HepG2 (cell line): ENCODE data around the gene SNAP29. TPM values are rescaled to one million over a fixed set of nuclear protein-coding genes. Genes with fewer than 3 reads are reported as not detected.

ENCODE experiments used
- ATAC-seq: fragments of 200-7000 bp; cut with Tn5 transposase; 3 replicates; pipeline ENCODE4 v1.9.1; 2020; ENCODE audit warnings: mild to moderate bottlenecking, moderate library complexity
- BruUV-seq: library from RNA; stranded (reverse); fragments of 400-500 nt; replicated peaks from 2 replicates; lab custom pipeline; 2021; lab: Mats Ljungman, UMichigan
- CTCF ChIA-PET: fragments of 300-600 bp; formaldehyde crosslinking; extraction: SDS; loops from one replicate; lab custom pipeline; 2021; ENCODE audit warnings: low total read pairs, inconsistent platforms, low intra/inter-chr PET ratio; lab: Yijun Ruan, JAX
- POLR2A ChIA-PET: fragments of 350-600 bp; sonication (Branson Sonifier 250); formaldehyde crosslinking; loops from one replicate; lab custom pipeline; 2020; ENCODE audit warnings: antibody characterized with exemption, inconsistent platforms; lab: Yijun Ruan, JAX
- DNase-seq: peaks from one replicate; pipeline ENCODE4 v3.0.0-alpha.2; 2015; ENCODE audit warnings: low spot score
- FAIRE-seq: peaks from 3 replicates; lab custom pipeline; 2011; peaks lifted over from hg19 to GRCh38; lab: Jason Lieb, UNC
- H2AFZ ChIP-seq: one replicate; pipeline ENCODE4 v1.6.1; 2011; ENCODE audit warnings: low read length, inconsistent platforms
- H3K27ac ChIP-seq: fragments of 300-600 bp; 3 replicates; pipeline ENCODE4 v1.8.0; 2011; ENCODE audit warnings: mixed run types, mild to moderate bottlenecking, mixed read lengths, low read length, inconsistent platforms; ENCODE audit not compliant: insufficient read depth; ENCODE audit errors: extremely low read length
- H3K27me3 ChIP-seq, 2 experiments: fragments of 200-600 bp in 1 of 2; 2 replicates in 1 of 2; 3 replicates in 1 of 2; pipeline versions ENCODE4 v1.6.0 to v1.8.0; 2011; ENCODE audit warnings: low read length in 2 of 2, mild to moderate bottlenecking in 2 of 2, moderate library complexity in 2 of 2, inconsistent platforms in 1 of 2; ENCODE audit not compliant: insufficient read depth in 2 of 2, control insufficient read depth in 1 of 2
- H3K36me3 ChIP-seq, 2 experiments: fragments of 200-600 bp in 1 of 2; replicated peaks in 1 of 2; 2 replicates in 1 of 2; 3 replicates in 1 of 2; pipeline versions ENCODE4 v1.5.1 to v1.8.0; 2011; ENCODE audit warnings: low read length in 2 of 2, inconsistent platforms in 1 of 2; ENCODE audit not compliant: insufficient read depth in 2 of 2, control insufficient read depth in 1 of 2
- H3K4me1 ChIP-seq: 2 replicates; pipeline ENCODE4 v1.5.1; 2012; ENCODE audit warnings: low read length, inconsistent platforms; ENCODE audit not compliant: insufficient read depth
- H3K4me2 ChIP-seq: 2 replicates; pipeline ENCODE4 v1.6.0; 2011; ENCODE audit warnings: low read depth, low read length, inconsistent platforms
- H3K4me3 ChIP-seq, 3 experiments: fragments of 200-600 bp in 1 of 3; sonication (generic), shearing (Covaris generic) in 1 of 3; replicated peaks in 1 of 3; 2 replicates each; pipeline ENCODE4 v1.5.1; 2011 to 2016; ENCODE audit warnings: low read length in 3 of 3, inconsistent platforms in 2 of 3, low read depth in 2 of 3, mild to moderate bottlenecking in 2 of 3, control low read depth in 1 of 3, mixed read lengths in 1 of 3; ENCODE audit not compliant: insufficient read depth in 1 of 3
- H3K79me2 ChIP-seq: one replicate; pipeline ENCODE4 v1.6.1; 2011; ENCODE audit warnings: low read length, inconsistent platforms; ENCODE audit not compliant: insufficient read depth
- H3K9ac ChIP-seq: 2 replicates; pipeline ENCODE4 v1.6.0; 2011; ENCODE audit warnings: mild to moderate bottlenecking, low read depth, low read length, inconsistent platforms; ENCODE audit not compliant: insufficient read depth
- H3K9me3 ChIP-seq: 2 replicates; pipeline ENCODE4 v1.5.1; 2012; ENCODE audit warnings: mild to moderate bottlenecking, low read length
- H4K20me1 ChIP-seq: 2 replicates; pipeline ENCODE4 v1.6.0; 2011; ENCODE audit warnings: inconsistent platforms, mild to moderate bottlenecking, low read length, moderate library complexity; ENCODE audit not compliant: insufficient read depth
- ARNT ChIP-seq: fragments of 450-650 bp; IDR thresholded peaks from 2 replicates; pipeline ENCODE4 v1.6.1; 2017
- ATRX ChIP-seq: sonication (generic); formaldehyde crosslinking; IDR thresholded peaks from 2 replicates; pipeline ENCODE4 v1.4.0; 2020; ENCODE audit warnings: missing genetic modification reagents, borderline replicate concordance
- CHD2 ChIP-seq: IDR thresholded peaks from 2 replicates; pipeline ENCODE4 v1.6.1; 2011; ENCODE audit warnings: low read depth, low read length, improper control_type of control experiment
- MBD4 ChIP-seq: IDR thresholded peaks from 2 replicates; pipeline ENCODE4 v1.6.1; 2012; ENCODE audit warnings: low read length, inconsistent platforms, borderline replicate concordance
- SALL1 ChIP-seq: sonication (generic); formaldehyde crosslinking; IDR thresholded peaks from 2 replicates; pipeline ENCODE4 v1.8.0; 2022; ENCODE audit warnings: mild to moderate bottlenecking, missing genetic modification reagents
- ZMYM3 ChIP-seq: sonication (generic); formaldehyde crosslinking; IDR thresholded peaks from 2 replicates; pipeline ENCODE4 v1.5.1; 2020; ENCODE audit warnings: mild to moderate bottlenecking, missing genetic modification reagents
- ZNF256 ChIP-seq: sonication (generic); formaldehyde crosslinking; conservative IDR thresholded peaks from 2 replicates; pipeline ENCODE4 v1.4.0; 2020; ENCODE audit warnings: missing genetic modification reagents
- ZNF558 ChIP-seq: sonication (generic); formaldehyde crosslinking; IDR thresholded peaks from 2 replicates; pipeline ENCODE4 v1.9.0; 2022; ENCODE audit warnings: mild to moderate bottlenecking, missing genetic modification reagents, borderline replicate concordance
- WGBS: methylation state at CpG from one replicate; pipeline ENCODE4 v1.1.6; 2017; ENCODE audit warnings: low lambda C conversion rate; 5-methylcytosine and 5-hydroxymethylcytosine counted together
- in situ Hi-C: cut with HindIII; loops from 2 replicates; pipeline ENCODE4 v1.10.0; 2017; ENCODE audit warnings: low pct_unique_long_range_greater_than_20kb; ENCODE audit not compliant: extremely low pct_ligation_motif_present
- intact Hi-C: fragments of 100-400 bp; cut with micrococcal nuclease; formaldehyde crosslinking; loops from one replicate; pipeline ENCODE4 v1.10.0; 2022; ENCODE audit not compliant: unreplicated experiment
- polyA plus RNA-seq, 8 experiments: library from polyadenylated mRNA; depleted of rRNA in 3 of 8; stranded (reverse) in 7 of 8; unstranded in 1 of 8; fragments of >200 nt; fragmentation: Illumina TruSeq in 4 of 8; extraction: Trizol in 4 of 8; gene quantifications; 2 replicates each; pipeline versions ENCODE4 v1.2.1 to v1.2.3, GENCODE V29; 2011 to 2016; ENCODE audit warnings: low read depth in 4 of 8, missing spikeins in 1 of 8, mixed read lengths in 1 of 8; ENCODE audit not compliant: insufficient read depth in 1 of 8
- total RNA-seq, 5 experiments: library from RNA; depleted of rRNA; stranded (reverse); fragments of >200 nt; fragmentation: Illumina TruSeq; extraction: Trizol; gene quantifications; 2 replicates each; pipeline ENCODE4 v1.2.3, GENCODE V29; 2016; ENCODE audit warnings: low read depth in 1 of 5
- TF ChIP-seq, protein P1 (sequence below): sonication (generic); formaldehyde crosslinking; IDR thresholded peaks from 2 replicates; pipeline ENCODE4 v1.8.0; 2022; ENCODE audit warnings: missing genetic modification reagents, mild to moderate bottlenecking, moderate library complexity, borderline replicate concordance
- TF ChIP-seq, protein P2 (sequence below): sonication (generic); formaldehyde crosslinking; conservative IDR thresholded peaks from 2 replicates; pipeline ENCODE4 v1.8.1; 2023; ENCODE audit warnings: missing genetic modification reagents
- TF ChIP-seq, protein P3 (sequence below): sonication (generic); formaldehyde crosslinking; IDR thresholded peaks from 2 replicates; pipeline ENCODE4 v1.5.0; 2020; ENCODE audit warnings: missing genetic modification reagents
- TF ChIP-seq, protein P4 (sequence below): sonication (generic); formaldehyde crosslinking; IDR thresholded peaks from 2 replicates; pipeline ENCODE4 v1.9.0; 2021; ENCODE audit warnings: missing genetic modification reagents, mild to moderate bottlenecking, borderline replicate concordance
- TF ChIP-seq, protein P5 (sequence below): sonication (generic); formaldehyde crosslinking; IDR thresholded peaks from 2 replicates; pipeline ENCODE4 v1.8.1; 2023; ENCODE audit warnings: mild to moderate bottlenecking, moderate library complexity, missing genetic modification reagents

The SNAP29 gene
- total and polyA plus RNA-seq, 2 of the 13 experiments (the other 11 are each of a cell fraction or from before 2014, with no cell fraction given): 12.3 to 30.7 TPM

DNA sequence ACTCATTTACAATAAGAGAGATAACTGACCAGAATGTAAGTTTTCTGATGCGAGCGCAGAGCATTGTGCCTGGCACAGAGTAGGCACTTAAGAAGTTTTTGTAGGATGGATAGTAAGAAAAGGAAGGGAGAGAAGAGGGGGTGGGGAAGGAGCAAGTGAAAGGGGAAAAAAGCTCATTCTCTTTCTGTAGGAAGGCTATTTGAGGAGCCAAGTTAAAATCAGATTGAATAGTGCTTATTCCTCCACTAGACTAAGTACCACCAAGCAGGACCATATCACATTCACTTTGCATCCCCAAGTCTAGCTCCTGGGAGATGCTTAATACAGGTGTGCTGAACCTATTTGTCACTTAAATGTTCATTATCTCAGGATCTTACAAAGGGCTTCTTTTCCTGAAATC, 44.3 kb downstream of the SNAP29 start (continued):
- TF ChIP-seq, protein P1, sequence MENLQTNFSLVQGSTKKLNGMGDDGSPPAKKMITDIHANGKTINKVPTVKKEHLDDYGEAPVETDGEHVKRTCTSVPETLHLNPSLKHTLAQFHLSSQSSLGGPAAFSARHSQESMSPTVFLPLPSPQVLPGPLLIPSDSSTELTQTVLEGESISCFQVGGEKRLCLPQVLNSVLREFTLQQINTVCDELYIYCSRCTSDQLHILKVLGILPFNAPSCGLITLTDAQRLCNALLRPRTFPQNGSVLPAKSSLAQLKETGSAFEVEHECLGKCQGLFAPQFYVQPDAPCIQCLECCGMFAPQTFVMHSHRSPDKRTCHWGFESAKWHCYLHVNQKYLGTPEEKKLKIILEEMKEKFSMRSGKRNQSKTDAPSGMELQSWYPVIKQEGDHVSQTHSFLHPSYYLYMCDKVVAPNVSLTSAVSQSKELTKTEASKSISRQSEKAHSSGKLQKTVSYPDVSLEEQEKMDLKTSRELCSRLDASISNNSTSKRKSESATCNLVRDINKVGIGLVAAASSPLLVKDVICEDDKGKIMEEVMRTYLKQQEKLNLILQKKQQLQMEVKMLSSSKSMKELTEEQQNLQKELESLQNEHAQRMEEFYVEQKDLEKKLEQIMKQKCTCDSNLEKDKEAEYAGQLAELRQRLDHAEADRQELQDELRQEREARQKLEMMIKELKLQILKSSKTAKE (CRISPR knock-in tag): no peak
- TF ChIP-seq CHD2: no peak
- TF ChIP-seq MBD4: no peak
- no peak for TF ChIP-seq ZMYM3
- TF ChIP-seq ZNF558 (CRISPR knock-in tag): no peak
- TF ChIP-seq ARNT: no peak
- TF ChIP-seq, protein P2, sequence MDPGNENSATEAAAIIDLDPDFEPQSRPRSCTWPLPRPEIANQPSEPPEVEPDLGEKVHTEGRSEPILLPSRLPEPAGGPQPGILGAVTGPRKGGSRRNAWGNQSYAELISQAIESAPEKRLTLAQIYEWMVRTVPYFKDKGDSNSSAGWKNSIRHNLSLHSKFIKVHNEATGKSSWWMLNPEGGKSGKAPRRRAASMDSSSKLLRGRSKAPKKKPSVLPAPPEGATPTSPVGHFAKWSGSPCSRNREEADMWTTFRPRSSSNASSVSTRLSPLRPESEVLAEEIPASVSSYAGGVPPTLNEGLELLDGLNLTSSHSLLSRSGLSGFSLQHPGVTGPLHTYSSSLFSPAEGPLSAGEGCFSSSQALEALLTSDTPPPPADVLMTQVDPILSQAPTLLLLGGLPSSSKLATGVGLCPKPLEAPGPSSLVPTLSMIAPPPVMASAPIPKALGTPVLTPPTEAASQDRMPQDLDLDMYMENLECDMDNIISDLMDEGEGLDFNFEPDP (CRISPR knock-in tag): no peak

DNA sequence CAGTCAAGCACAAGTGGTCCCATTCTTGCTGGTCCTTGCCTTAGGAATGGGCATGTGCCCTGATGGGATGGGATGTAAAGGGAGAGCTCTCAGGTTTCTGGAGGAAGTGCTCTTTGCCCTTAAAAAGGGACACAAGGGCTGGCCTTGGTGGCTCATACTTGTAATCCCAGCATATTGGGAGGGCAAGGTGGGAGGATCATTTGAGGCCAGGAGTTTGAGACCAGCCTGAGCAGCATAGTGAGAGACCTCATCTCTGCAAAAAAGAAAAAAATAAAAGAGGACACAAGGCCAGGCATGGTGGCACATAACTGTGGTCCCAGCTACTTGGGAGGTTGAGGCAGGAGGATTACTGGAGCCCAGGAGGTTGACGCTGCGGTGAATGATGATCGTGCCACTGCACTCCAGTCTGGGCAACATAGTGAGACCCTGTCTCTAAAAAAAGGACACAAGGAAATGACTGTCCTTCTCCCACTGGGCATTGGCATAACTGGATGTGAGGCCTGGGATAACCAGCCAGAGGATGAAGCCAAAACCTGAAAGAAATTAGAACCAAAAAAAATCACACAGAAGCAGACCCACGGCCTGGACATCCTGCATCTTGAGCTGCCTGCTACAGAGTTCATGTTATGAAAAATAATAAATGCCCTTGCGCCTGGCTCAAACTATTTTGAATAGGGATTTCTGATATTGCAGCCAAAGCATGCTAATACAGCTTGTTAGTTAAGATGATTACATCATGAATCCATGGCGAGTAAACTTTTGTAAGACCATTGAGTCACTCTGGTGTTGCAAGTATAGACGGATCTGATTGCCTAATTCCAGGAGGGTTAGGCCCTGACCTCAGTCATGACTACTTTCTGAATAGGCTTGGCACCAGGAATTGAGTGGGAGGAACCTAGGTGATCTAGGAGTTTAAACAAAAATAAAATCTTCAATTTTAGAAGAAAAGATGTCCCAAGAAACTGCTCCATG, 45.5 kb downstream of the SNAP29 start:
- Histone ChIP-seq H3K27ac (no peak overlapping the region), H3K4me3 (no peak overlapping the region), H3K9me3 (no peaks in the 10 kb centered on the region), H3K9ac (no peak overlapping the region), H3K4me1 (peaks cover 44% of the 10 kb centered on the region), H2AFZ (no peak overlapping the region), H4K20me1 (no peaks in the 10 kb centered on the region), H3K27me3 (no peaks in the 10 kb centered on the region; a peak in 1 of 5 replicates), H3K4me2 (no peak overlapping the region), H3K36me3 (no peaks in the 10 kb centered on the region), H3K79me2 (no peaks in the 10 kb centered on the region)
- ChIA-PET POLR2A (interaction anchor here (0.9 to 1.0 kb wide), 2 partner anchors 18 to 53 kb away, joined by 3 to 4 read pairs; no protein-coding TSS in a partner anchor), CTCF (no interaction called here)
- no TSS peak for BruUV-seq
- peak; percentile 67 for DNase-seq
- FAIRE-seq: peak; percentile 34
- intact Hi-C loops: no loop called here
- peak; percentile 45; the same call in 1 of the 3 replicates for ATAC-seq
- in situ Hi-C loops: no loop called here
- 53% methylated on average over 7 of the region's 7 CpGs for WGBS
- TF ChIP-seq, protein P3, sequence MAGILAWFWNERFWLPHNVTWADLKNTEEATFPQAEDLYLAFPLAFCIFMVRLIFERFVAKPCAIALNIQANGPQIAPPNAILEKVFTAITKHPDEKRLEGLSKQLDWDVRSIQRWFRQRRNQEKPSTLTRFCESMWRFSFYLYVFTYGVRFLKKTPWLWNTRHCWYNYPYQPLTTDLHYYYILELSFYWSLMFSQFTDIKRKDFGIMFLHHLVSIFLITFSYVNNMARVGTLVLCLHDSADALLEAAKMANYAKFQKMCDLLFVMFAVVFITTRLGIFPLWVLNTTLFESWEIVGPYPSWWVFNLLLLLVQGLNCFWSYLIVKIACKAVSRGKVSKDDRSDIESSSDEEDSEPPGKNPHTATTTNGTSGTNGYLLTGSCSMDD (CRISPR knock-in tag): no peak
- TF ChIP-seq ZNF256 (CRISPR knock-in tag) (no peak), SALL1 (CRISPR knock-in tag) (no peak), ATRX (CRISPR knock-in tag) (no peak)
- TF ChIP-seq, protein P4, sequence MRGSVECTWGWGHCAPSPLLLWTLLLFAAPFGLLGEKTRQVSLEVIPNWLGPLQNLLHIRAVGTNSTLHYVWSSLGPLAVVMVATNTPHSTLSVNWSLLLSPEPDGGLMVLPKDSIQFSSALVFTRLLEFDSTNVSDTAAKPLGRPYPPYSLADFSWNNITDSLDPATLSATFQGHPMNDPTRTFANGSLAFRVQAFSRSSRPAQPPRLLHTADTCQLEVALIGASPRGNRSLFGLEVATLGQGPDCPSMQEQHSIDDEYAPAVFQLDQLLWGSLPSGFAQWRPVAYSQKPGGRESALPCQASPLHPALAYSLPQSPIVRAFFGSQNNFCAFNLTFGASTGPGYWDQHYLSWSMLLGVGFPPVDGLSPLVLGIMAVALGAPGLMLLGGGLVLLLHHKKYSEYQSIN: no peak
- TF ChIP-seq, protein P5, sequence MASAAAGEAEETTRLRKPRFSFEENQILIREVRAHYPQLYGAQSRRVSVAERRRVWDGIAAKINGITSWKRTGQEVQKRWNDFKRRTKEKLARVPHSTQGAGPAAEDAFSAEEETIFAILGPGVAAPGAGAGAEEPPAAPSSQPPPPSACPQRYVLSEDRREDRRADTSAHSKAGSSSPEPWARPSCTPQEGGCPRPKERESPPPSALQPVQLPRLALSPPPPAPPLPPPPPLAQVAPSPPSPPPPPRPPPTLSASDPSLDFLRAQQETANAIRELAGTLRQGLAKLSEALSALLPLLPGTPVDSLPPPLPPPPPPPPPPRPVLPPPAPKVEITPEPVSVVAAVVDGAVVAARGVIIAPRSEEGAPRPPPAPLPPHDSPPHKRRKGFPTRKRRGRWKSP (CRISPR knock-in tag): peak; percentile 26; the same call in 1 of the 2 replicates
